ENCODE results near the gene SEPHS2.

DNA sequence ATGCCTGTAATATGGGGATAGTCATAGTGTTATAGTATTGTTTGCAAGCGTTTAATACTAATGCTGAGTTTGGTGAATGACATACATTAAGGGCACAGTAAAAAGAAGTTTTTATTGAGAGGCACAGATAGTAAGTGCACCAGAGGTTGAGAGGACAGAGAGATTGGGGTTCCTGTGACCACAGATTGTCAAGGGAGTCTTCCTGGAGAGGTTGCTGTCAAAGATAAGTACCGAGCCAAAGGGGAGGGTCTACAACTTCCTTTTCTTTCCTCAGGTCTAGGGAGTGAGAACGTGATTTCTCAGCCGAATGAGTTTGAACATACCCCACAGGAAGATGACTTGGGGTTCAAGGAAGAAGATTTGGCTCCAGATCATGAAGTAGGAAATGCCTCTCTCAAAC lies 48.6 kb downstream of the SEPHS2 start:
- TF ChIP-seq, protein P1, sequence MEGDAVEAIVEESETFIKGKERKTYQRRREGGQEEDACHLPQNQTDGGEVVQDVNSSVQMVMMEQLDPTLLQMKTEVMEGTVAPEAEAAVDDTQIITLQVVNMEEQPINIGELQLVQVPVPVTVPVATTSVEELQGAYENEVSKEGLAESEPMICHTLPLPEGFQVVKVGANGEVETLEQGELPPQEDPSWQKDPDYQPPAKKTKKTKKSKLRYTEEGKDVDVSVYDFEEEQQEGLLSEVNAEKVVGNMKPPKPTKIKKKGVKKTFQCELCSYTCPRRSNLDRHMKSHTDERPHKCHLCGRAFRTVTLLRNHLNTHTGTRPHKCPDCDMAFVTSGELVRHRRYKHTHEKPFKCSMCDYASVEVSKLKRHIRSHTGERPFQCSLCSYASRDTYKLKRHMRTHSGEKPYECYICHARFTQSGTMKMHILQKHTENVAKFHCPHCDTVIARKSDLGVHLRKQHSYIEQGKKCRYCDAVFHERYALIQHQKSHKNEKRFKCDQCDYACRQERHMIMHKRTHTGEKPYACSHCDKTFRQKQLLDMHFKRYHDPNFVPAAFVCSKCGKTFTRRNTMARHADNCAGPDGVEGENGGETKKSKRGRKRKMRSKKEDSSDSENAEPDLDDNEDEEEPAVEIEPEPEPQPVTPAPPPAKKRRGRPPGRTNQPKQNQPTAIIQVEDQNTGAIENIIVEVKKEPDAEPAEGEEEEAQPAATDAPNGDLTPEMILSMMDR (IDR thresholded peaks at IDR 0.05): no peak
- TF ChIP-seq POLR2A (IDR thresholded peaks at IDR 0.05; ENCODE audit: low read depth) (no peak), POLR2AphosphoS5 (IDR thresholded peaks at IDR 0.05) (no peak), EP300 (IDR thresholded peaks at IDR 0.05) (no peak)
